HepG2 (cell line): Measurements from ENCODE around the gene MORC3. TPM values are rescaled to one million over a fixed set of nuclear protein-coding genes. Genes with fewer than 3 reads are reported as not detected.

Experiments
- FOXA3 ChIP-seq: IDR thresholded peaks from 2 replicates; pipeline ENCODE4 v1.6.1; 2016; ENCODE audit warnings: missing genetic modification reagents, missing compliant biosample characterization
- JUND ChIP-seq: sonication (generic); formaldehyde crosslinking; IDR thresholded peaks from 2 replicates; pipeline ENCODE4 v1.8.0; 2022; ENCODE audit warnings: mild to moderate bottlenecking, missing genetic modification reagents
- KDM3A ChIP-seq: IDR thresholded peaks from 2 replicates; pipeline ENCODE4 v1.6.1; 2018; ENCODE audit warnings: low read depth, missing compliant biosample characterization
- PTBP1 ChIP-seq: fragments of 200-400 bp; formaldehyde crosslinking; IDR thresholded peaks from 2 replicates; pipeline ENCODE4 v1.6.1; 2018; ENCODE audit warnings: low read length, low read depth; ENCODE audit not compliant: poor library complexity, severe bottlenecking
- RBAK ChIP-seq: sonication (generic); formaldehyde crosslinking; IDR thresholded peaks from 2 replicates; pipeline ENCODE4 v1.5.1; 2020; ENCODE audit warnings: mild to moderate bottlenecking, missing genetic modification reagents
- STAT5B ChIP-seq: sonication (generic); formaldehyde crosslinking; IDR thresholded peaks from 2 replicates; pipeline ENCODE4 v1.4.0; 2020; ENCODE audit warnings: missing genetic modification reagents
- TCF7 ChIP-seq: sonication (generic); IDR thresholded peaks from 2 replicates; pipeline ENCODE4 v1.6.1; 2016; ENCODE audit warnings: antibody characterized with exemption, low read depth
- ZNF460 ChIP-seq: sonication (generic); formaldehyde crosslinking; IDR thresholded peaks from 2 replicates; pipeline ENCODE4 v1.5.1; 2020; ENCODE audit warnings: missing genetic modification reagents, mild to moderate bottlenecking, borderline replicate concordance
- ZNF577 ChIP-seq: sonication (generic); formaldehyde crosslinking; IDR thresholded peaks from 2 replicates; pipeline ENCODE4 v1.4.0; 2020; ENCODE audit warnings: mild to moderate bottlenecking, low read depth, missing genetic modification reagents, borderline replicate concordance
- ZNF607 ChIP-seq: sonication (generic); formaldehyde crosslinking; IDR thresholded peaks from 2 replicates; pipeline ENCODE4 v1.5.1; 2020; ENCODE audit warnings: missing genetic modification reagents, mild to moderate bottlenecking, borderline replicate concordance
- ZNF788 ChIP-seq: sonication (generic); formaldehyde crosslinking; IDR thresholded peaks from 2 replicates; pipeline ENCODE4 v1.5.0; 2020; ENCODE audit warnings: mild to moderate bottlenecking, missing genetic modification reagents, borderline replicate concordance
- ZSCAN20 ChIP-seq: sonication (generic); formaldehyde crosslinking; IDR thresholded peaks from 2 replicates; pipeline ENCODE4 v1.4.0; 2020; ENCODE audit warnings: missing genetic modification reagents, mild to moderate bottlenecking, borderline replicate concordance
- polyA plus RNA-seq, 8 experiments: library from polyadenylated mRNA; depleted of rRNA in 3 of 8; stranded (reverse) in 7 of 8; unstranded in 1 of 8; fragments of >200 nt; fragmentation: Illumina TruSeq in 4 of 8; extraction: Trizol in 4 of 8; gene quantifications; 2 replicates each; pipeline versions ENCODE4 v1.2.1 to v1.2.3, GENCODE V29; 2011 to 2016; ENCODE audit warnings: low read depth in 4 of 8, missing spikeins in 1 of 8, mixed read lengths in 1 of 8; ENCODE audit not compliant: insufficient read depth in 1 of 8
- total RNA-seq, 5 experiments: library from RNA; depleted of rRNA; stranded (reverse); fragments of >200 nt; fragmentation: Illumina TruSeq; extraction: Trizol; gene quantifications; 2 replicates each; pipeline ENCODE4 v1.2.3, GENCODE V29; 2016; ENCODE audit warnings: low read depth in 1 of 5
- TF ChIP-seq, protein P1 (sequence below): sonication (generic); formaldehyde crosslinking; IDR thresholded peaks from 2 replicates; pipeline ENCODE4 v1.9.0; 2021; ENCODE audit warnings: missing genetic modification reagents, borderline replicate concordance
- TF ChIP-seq, protein P2 (sequence below): sonication (generic); formaldehyde crosslinking; IDR thresholded peaks from 2 replicates; pipeline ENCODE4 v1.8.1; 2023; ENCODE audit warnings: mild to moderate bottlenecking, missing genetic modification reagents, borderline replicate concordance
- TF ChIP-seq, protein P3 (sequence below): IDR thresholded peaks from 2 replicates; pipeline ENCODE4 v1.4.0; 2020; ENCODE audit warnings: mild to moderate bottlenecking, missing genetic modification reagents
- TF ChIP-seq, protein P4 (sequence below): fragments of 450-650 bp; IDR thresholded peaks from 2 replicates; pipeline ENCODE4 v1.6.1; 2017; ENCODE audit warnings: mild to moderate bottlenecking
- TF ChIP-seq, protein P5 (sequence below): sonication (generic); formaldehyde crosslinking; conservative IDR thresholded peaks from 2 replicates; pipeline ENCODE4 v1.8.0; 2022; ENCODE audit warnings: missing genetic modification reagents

The MORC3 gene
- total and polyA plus RNA-seq, 2 of the 13 experiments (the other 11 are each of a cell fraction or from before 2014, with no cell fraction given) = 12.9 to 19.5 TPM

DNA sequence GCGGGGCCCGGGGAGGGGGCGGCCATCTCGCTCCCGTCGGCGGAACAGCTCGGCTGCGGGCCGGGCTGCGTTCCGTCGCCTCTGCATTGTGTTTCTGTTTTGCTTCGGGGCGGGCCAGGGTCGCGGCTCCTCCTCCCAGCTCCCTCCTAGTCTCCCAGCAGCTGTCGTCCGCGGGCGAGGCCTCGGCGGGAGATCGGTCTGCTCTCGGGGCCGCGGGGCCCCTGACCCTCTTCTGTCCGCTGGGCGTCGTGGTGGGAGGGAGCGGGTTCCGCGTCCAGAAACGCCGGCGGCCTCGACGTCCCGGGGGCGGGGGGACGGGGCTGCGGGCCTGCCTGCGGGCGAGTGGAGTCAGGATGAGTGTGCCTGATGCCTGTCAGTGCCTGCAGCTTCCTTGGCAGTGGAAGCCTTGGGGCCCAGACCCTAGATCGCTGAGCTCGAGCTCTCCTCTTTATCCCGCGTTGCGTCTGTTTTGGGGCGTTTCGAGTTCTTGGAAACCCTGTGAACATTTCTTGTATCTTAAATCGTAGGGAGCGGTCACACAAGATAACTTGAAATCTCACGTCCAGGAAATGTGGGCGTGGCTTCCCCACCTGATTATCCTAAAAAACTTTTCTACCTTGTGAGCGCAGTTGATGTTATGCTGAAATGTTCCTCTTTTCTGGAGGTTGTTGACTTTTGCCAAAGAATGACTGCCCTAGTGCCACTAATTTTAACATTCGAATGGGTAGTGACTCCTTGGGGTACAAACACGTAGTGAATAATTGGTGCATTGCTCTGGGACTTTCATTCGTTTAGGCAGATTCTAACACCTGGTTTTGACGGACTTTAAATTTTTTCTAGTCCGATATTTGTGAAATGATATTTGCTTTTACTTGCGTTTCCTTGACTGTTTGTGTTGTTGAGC lies 676 bp downstream of the MORC3 start (continued):
- TF ChIP-seq, protein P1, sequence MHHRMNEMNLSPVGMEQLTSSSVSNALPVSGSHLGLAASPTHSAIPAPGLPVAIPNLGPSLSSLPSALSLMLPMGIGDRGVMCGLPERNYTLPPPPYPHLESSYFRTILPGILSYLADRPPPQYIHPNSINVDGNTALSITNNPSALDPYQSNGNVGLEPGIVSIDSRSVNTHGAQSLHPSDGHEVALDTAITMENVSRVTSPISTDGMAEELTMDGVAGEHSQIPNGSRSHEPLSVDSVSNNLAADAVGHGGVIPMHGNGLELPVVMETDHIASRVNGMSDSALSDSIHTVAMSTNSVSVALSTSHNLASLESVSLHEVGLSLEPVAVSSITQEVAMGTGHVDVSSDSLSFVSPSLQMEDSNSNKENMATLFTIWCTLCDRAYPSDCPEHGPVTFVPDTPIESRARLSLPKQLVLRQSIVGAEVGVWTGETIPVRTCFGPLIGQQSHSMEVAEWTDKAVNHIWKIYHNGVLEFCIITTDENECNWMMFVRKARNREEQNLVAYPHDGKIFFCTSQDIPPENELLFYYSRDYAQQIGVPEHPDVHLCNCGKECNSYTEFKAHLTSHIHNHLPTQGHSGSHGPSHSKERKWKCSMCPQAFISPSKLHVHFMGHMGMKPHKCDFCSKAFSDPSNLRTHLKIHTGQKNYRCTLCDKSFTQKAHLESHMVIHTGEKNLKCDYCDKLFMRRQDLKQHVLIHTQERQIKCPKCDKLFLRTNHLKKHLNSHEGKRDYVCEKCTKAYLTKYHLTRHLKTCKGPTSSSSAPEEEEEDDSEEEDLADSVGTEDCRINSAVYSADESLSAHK (CRISPR knock-in tag) = no peak
- TF ChIP-seq RBAK (no peak), PTBP1 (no peak), STAT5B (CRISPR knock-in tag) (no peak), JUND (no peak), ZNF788 (CRISPR knock-in tag) (no peak), ZNF607 (no peak), FOXA3 (CRISPR knock-in tag) (no peak), ZNF460 (CRISPR knock-in tag) (no peak), KDM3A (CRISPR knock-in tag) (no peak; the same call in 1 of the 2 replicates), TCF7 (no peak), ZNF577 (CRISPR knock-in tag) (no peak), ZSCAN20 (CRISPR knock-in tag) (no peak)
- TF ChIP-seq, protein P2, sequence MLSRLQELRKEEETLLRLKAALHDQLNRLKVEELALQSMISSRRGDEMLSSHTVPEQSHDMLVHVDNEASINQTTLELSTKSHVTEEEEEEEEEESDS = 0 out of 2 replicates have a peak, but pooled peaks have one; percentile 67
- TF ChIP-seq, protein P3, sequence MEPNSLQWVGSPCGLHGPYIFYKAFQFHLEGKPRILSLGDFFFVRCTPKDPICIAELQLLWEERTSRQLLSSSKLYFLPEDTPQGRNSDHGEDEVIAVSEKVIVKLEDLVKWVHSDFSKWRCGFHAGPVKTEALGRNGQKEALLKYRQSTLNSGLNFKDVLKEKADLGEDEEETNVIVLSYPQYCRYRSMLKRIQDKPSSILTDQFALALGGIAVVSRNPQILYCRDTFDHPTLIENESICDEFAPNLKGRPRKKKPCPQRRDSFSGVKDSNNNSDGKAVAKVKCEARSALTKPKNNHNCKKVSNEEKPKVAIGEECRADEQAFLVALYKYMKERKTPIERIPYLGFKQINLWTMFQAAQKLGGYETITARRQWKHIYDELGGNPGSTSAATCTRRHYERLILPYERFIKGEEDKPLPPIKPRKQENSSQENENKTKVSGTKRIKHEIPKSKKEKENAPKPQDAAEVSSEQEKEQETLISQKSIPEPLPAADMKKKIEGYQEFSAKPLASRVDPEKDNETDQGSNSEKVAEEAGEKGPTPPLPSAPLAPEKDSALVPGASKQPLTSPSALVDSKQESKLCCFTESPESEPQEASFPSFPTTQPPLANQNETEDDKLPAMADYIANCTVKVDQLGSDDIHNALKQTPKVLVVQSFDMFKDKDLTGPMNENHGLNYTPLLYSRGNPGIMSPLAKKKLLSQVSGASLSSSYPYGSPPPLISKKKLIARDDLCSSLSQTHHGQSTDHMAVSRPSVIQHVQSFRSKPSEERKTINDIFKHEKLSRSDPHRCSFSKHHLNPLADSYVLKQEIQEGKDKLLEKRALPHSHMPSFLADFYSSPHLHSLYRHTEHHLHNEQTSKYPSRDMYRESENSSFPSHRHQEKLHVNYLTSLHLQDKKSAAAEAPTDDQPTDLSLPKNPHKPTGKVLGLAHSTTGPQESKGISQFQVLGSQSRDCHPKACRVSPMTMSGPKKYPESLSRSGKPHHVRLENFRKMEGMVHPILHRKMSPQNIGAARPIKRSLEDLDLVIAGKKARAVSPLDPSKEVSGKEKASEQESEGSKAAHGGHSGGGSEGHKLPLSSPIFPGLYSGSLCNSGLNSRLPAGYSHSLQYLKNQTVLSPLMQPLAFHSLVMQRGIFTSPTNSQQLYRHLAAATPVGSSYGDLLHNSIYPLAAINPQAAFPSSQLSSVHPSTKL (CRISPR knock-in tag) = peak; percentile 25; the same call in 1 of the 2 replicates
- TF ChIP-seq, protein P4, sequence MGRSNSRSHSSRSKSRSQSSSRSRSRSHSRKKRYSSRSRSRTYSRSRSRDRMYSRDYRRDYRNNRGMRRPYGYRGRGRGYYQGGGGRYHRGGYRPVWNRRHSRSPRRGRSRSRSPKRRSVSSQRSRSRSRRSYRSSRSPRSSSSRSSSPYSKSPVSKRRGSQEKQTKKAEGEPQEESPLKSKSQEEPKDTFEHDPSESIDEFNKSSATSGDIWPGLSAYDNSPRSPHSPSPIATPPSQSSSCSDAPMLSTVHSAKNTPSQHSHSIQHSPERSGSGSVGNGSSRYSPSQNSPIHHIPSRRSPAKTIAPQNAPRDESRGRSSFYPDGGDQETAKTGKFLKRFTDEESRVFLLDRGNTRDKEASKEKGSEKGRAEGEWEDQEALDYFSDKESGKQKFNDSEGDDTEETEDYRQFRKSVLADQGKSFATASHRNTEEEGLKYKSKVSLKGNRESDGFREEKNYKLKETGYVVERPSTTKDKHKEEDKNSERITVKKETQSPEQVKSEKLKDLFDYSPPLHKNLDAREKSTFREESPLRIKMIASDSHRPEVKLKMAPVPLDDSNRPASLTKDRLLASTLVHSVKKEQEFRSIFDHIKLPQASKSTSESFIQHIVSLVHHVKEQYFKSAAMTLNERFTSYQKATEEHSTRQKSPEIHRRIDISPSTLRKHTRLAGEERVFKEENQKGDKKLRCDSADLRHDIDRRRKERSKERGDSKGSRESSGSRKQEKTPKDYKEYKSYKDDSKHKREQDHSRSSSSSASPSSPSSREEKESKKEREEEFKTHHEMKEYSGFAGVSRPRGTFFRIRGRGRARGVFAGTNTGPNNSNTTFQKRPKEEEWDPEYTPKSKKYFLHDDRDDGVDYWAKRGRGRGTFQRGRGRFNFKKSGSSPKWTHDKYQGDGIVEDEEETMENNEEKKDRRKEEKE = no peak
- TF ChIP-seq, protein P5, sequence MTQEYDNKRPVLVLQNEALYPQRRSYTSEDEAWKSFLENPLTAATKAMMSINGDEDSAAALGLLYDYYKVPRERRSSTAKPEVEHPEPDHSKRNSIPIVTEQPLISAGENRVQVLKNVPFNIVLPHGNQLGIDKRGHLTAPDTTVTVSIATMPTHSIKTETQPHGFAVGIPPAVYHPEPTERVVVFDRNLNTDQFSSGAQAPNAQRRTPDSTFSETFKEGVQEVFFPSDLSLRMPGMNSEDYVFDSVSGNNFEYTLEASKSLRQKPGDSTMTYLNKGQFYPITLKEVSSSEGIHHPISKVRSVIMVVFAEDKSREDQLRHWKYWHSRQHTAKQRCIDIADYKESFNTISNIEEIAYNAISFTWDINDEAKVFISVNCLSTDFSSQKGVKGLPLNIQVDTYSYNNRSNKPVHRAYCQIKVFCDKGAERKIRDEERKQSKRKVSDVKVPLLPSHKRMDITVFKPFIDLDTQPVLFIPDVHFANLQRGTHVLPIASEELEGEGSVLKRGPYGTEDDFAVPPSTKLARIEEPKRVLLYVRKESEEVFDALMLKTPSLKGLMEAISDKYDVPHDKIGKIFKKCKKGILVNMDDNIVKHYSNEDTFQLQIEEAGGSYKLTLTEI (CRISPR knock-in tag) = no peak
